GM18508 (cell line): Measurements from ENCODE around the gene TAGLN3.

Experiments used
- ATAC-seq: cut with Tn5 transposase; IDR thresholded peaks from one replicate; pipeline ENCODE4 v1.9.1; 2021; ENCODE audit warnings: moderate number of reproducible peaks; ENCODE audit not compliant: insufficient read depth, unreplicated experiment

Gene TAGLN3

DNA sequence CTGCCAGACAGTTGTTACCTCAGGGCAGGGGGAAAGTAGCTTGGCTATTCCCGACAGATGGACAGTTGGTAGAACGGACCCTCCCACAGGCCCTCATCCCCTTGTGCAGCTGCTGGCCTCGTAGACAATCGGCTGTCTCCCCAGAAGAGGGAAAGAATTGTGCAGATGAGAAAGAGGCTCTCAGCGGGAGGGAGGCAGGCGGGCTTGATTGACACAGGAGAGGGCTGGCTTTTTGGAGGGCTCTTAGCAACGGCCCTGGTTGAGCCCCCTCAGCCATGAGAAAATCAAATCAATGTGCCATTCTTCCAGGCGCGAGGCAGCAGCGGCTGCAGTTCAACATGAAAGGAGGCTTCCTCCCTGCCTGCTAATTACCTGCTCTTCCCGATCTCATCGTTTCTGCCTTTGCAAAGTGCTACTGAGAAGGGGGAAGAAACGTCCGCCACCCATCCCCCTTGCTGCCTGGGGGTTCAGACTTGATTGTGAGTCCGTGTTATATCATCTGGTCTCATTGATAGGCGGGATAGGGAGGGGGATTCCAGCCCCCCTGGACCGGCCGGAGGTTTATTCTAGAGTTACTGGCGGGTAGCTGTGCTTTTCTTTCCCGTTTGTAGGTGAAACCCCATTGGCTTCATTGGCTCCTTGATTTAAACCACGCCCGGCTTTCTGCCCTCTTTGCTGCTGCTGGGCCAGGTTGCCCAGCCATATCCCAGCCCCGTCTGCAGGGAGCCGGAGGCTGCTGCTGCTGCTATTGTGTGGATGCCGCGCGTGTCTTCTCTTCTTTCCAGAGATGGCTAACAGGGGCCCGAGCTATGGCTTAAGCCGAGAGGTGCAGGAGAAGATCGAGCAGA, at the start of gene TAGLN3:
Gene TAGLN3, plus strand, starts transcription at position 287 of the 848 bp plus-strand sequence. Its CDS starts 501 bp downstream, at position 788.
- peak; percentile 43 for ATAC-seq

GRCh38 chr3:111949712-111950111, 49.0 kb upstream of the TAGLN3 start:
- no peak for ATAC-seq

DNA sequence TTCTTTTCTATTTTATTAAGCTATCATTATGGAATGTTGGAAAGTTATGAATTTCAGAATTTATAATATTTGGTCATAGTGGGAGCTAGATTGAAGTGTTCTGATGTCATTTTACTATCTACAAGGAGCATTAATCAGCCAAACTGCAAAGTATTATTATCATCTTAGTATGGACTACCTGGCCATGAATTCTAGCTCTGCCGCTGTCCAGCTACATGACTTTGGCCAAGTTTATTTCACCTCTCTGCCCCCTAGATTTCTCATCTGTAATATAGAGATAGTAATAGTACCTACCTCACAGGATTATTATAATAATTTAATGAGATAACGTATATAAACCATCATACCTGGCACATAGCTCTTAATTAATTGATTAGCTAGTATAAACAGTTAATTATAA, 47.7 kb upstream of the TAGLN3 start:
- ATAC-seq = no peak

DNA sequence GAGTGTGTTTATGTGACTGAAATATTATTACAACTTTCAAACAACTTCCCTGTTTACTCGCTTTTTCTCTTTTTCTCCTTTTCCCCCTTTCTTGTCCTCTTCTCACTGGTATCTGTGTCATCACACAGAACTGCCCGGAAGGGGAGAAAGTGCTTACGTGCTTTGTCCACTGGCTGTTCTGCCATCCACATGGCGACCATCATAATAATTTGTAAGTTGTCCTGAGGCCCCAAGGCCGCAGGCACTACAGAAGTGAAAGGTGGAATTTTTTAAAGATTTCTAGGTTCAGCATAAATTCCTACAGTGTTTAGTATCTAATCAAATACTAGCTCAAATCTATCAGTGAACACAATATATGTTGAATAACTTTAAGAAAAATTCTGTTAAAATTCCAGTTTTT, 46.6 kb upstream of the TAGLN3 start:
- ATAC-seq = no peak

DNA sequence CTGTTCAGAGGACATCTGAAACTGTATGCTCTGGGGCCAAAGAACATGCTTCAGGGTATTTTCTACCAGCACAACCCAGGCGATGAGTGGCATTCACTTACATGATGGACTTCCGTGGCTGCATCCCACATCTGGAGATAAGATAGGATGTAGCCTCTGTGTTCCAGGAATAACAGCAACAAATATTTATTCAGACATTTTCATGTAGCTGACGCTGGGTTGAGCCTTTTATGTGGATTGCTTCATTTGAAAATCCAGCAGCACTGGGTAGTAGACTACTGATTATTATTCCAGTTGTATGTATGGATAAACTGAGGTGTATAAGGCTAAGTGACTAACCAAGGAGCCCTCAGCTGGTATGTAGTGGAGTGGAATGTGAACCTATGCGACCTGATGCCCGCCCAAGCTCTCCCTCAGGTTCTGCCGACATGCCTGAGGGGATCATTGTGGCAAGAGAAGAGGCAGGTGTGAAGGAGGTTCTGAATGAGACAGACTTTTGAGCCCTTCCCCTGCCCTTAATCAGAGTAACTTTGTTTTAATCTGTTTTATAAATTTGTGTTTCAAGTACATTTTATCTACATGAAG, 45.8 kb upstream of the TAGLN3 start:
- ATAC-seq = no peak

GRCh38 chr3:111954228-111954990, 44.3 kb upstream of the TAGLN3 start:
- ATAC-seq = no peak

- no peak for ATAC-seq
These were observed 42.8 kb upstream of the TAGLN3 start for GRCh38 chr3:111955876-111956275.

GRCh38 chr3:111956449-111956848, 42.3 kb upstream of the TAGLN3 start:
- ATAC-seq = no peak

- ATAC-seq = no peak
These were observed 41.6 kb upstream of the TAGLN3 start for GRCh38 chr3:111956995-111957734.

DNA sequence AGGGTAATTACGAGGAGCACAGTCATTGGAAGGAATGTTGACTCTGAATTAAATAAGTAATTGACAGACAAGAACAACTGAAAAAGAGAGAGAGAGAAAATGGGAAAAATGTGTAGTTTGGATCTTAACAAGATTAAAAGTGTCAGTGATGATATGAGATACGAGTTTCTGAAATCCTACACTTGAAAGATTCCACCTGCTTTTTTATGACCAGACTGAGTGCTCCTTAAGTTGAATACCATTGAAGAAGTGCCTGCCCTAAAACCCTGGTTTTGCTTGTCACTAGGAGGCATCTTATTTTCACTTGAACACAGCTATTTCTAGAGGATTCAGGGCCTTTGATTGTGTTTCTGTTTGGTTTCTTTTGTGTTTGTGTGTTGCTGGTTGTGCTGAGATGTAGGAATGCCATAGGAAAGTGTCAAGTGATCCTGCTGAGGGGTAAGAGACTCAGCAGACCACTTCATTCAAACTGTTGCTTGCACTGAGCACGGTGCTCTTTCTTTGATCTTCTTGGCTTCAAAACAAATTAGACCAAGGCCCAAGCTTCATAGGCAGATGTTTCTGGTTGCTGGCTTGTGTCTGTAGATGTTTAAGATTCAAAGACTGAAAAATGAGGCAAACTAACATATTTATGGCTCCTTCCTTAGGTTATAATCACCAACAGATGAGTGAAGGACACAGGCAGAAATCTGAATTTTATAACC, 37.1 kb upstream of the TAGLN3 start:
- no peak for ATAC-seq

- ATAC-seq = no peak
These were observed 35.3 kb upstream of the TAGLN3 start for GRCh38 chr3:111963424-111963823.

DNA sequence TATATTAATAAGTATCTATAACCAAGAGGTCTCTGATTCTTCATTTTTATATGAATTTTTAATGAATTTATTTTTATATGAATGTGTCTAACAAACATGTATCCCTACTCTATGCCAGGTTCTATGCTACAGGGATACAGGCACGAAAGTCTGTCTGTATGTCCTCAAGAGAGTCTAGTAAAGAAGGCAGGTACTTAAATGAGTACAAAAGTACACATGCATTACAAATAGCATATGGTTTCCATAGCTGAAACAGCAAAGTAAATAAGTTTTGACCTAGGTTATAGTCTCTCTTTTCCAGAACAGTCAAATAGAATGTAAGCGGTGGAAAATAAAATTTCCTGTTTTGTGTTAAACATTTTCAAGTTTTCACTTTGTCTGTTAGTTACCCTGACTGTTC, 33.2 kb upstream of the TAGLN3 start:
- ATAC-seq = no peak

DNA sequence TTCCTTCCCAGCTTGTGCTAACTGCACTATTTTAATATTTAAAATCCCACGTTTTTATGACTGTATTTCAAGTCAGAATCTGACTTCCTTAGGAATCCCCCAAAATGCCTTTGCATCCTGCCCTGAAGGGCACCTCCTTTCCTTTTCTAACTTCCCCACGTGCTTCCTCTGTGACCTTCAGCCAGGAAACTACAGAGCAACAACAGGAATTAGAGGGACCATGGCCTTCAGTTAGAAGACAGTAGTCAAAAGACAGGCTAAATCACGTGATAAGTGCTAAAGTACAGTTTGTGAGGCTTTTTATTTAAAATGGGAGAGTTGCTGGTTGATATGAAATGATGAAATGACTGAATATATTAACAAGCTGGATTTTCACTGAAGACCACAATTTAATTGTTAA, 31.7 kb upstream of the TAGLN3 start:
- ATAC-seq = no peak

GRCh38 chr3:111967651-111968274, 31.0 kb upstream of the TAGLN3 start:
- peak; percentile 93 for ATAC-seq

DNA sequence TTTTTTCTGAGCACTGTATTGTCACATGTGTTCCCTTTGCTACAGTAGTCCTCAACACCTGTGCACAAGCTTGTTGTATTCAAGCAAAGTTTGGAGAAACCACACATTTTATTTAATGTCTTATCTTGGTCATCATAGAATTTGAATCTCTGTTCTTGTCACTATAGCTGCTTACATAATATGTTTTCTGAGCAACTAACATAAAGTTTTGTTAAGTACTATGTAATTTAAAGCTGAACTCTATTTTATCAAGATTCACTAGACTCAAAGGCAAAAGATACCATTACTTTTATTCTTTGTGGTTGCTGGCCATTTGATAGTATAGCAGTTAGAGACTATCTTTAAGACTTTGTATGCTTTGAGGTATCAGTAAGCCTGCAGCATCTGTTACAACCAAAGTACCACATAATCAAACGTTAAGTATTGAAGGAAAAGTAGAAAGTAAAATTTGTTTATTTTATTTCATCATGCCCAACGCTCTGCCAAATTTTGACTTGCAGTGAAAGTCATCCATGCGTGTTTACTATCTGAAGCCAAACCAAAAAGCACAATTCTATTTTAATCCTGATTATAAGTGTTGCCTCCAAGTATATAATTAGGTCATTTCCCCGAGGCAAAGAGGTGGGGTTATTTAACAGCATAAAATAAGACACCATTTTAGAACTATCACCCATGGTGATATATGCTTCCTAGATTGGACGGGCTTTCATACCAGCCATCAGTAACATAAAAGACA, 30.2 kb upstream of the TAGLN3 start:
- no peak for ATAC-seq

DNA sequence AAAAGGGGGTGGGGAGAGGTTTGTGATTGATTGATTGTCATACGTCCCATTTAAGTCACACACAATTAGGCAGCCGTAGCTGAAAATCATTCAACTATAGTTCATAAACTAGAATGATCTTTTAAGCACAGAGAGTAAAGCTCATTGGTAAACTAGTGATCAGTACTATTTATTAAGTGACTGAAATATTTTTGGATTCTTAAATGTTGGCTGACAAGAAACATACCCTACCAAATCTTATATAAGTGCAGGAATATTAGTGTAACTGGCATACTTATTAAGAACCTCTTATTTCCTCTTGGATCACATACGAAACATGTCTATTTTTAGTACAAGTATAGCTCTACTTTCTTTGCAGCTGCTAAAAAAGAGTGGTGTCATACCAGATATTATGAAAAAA, 28.3 kb upstream of the TAGLN3 start:
- no peak for ATAC-seq

DNA sequence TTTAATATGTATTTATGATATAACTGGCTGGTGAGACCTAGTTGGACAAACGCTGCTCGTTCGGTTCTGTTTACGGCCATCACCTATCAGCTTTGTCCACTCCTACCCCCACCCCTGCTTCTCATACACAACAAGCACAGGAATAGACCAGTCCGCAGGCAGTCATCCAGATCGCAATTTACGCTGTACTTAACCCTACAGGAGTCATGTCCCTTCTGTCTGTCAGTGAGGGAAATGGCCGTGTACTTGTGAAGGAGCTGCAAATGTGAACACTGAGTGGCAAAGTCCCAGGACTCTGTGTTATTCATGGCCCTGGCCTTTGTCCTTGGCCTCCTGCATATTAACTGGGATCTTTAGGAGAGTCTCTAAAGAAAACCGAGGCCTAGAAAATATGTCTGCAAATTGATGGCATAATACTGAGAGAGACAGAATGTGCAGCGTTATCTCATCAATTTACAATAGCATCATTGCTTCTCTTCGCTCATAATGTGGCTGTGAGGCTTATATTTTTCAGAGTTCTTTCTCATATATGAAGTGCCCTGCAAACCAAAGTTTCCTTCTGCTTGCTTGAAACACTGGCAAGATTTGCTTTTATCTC, 27.1 kb upstream of the TAGLN3 start:
- no peak for ATAC-seq

GRCh38 chr3:111972891-111973290, 25.8 kb upstream of the TAGLN3 start:
- ATAC-seq = no peak
